Esophagus mucosa (tissue), 1 donor: ENCODE data around the gene SDK2. TPM values are rescaled to one million over a fixed set of nuclear protein-coding genes. Genes with fewer than 3 reads are reported as not detected.
A peak's percentile ranks its signal among the peaks of the same experiment; 100 is the strongest.

Experiments used
- ATAC-seq: fragments of 200-7000 bp; cut with Tn5 transposase; one replicate; pipeline ENCODE4 v1.9.1; 2020
- total RNA-seq: library from RNA; stranded (reverse); gene quantifications from one replicate; pipeline ENCODE4 v1.2.4, GENCODE V29; 2023
- donor health status: DM: yes; HTN: yes; CAD: no.

Gene SDK2
- total RNA-seq, 1 donor from 2014 or later = 4.9 TPM

- ATAC-seq = no peak
Observed at GRCh38 chr17:73386561-73386960, 257.7 kb downstream of the SDK2 start.

GRCh38 chr17:73384926-73385325 is 259.3 kb downstream of the SDK2 start:
- no peak for ATAC-seq

GRCh38 chr17:73380439-73381106 is 263.7 kb downstream of the SDK2 start:
- no peak for ATAC-seq

GRCh38 chr17:73379826-73380225 is 264.4 kb downstream of the SDK2 start:
- ATAC-seq = no peak

GRCh38 chr17:73378974-73379470 is 265.2 kb downstream of the SDK2 start:
- ATAC-seq = no peak

- no peak for ATAC-seq
Observed at GRCh38 chr17:73376636-73377035, 267.6 kb downstream of the SDK2 start.

GRCh38 chr17:73376152-73376551 is 268.1 kb downstream of the SDK2 start:
- no peak for ATAC-seq

GRCh38 chr17:73371836-73372235 is 272.4 kb downstream of the SDK2 start:
- ATAC-seq = no peak

- ATAC-seq = no peak
Observed at GRCh38 chr17:73371285-73371684, 273.0 kb downstream of the SDK2 start.

- peak; percentile 83 for ATAC-seq
Observed at GRCh38 chr17:73369817-73370490, 274.3 kb downstream of the SDK2 start.

- no peak for ATAC-seq
Observed at GRCh38 chr17:73369111-73369521, 275.1 kb downstream of the SDK2 start.

GRCh38 chr17:73368085-73368631 is 276.1 kb downstream of the SDK2 start:
- no peak for ATAC-seq

GRCh38 chr17:73365906-73366623 is 278.2 kb downstream of the SDK2 start:
- no peak for ATAC-seq

- no peak for ATAC-seq
Observed at GRCh38 chr17:73365301-73365874, 278.9 kb downstream of the SDK2 start.

GRCh38 chr17:73364155-73364522 is 280.1 kb downstream of the SDK2 start:
- no peak for ATAC-seq

GRCh38 chr17:73363442-73364154 is 280.6 kb downstream of the SDK2 start:
- ATAC-seq = no peak

- no peak for ATAC-seq
Observed at GRCh38 chr17:73362697-73363096, 281.5 kb downstream of the SDK2 start.

- ATAC-seq = no peak
Observed at GRCh38 chr17:73360961-73361761, 283.1 kb downstream of the SDK2 start.

- ATAC-seq = peak; percentile 61
Observed at GRCh38 chr17:73359987-73360410, 284.2 kb downstream of the SDK2 start.

GRCh38 chr17:73359352-73359751 is 284.9 kb downstream of the SDK2 start:
- no peak for ATAC-seq

- no peak for ATAC-seq
Observed at GRCh38 chr17:73358668-73359067, 285.6 kb downstream of the SDK2 start.
